HepG2 (cell line): ENCODE results near the gene HK3. TPM values are rescaled to one million over a fixed set of nuclear protein-coding genes. Genes with fewer than 3 reads are reported as not detected.

Experiments used
- ATAC-seq: fragments of 200-7000 bp; cut with Tn5 transposase; 3 replicates; pipeline ENCODE4 v1.9.1; 2020; ENCODE audit warnings: mild to moderate bottlenecking, moderate library complexity
- BruUV-seq: library from RNA; stranded (reverse); fragments of 400-500 nt; replicated peaks from 2 replicates; lab custom pipeline; 2021; lab: Mats Ljungman, UMichigan
- CTCF ChIA-PET: fragments of 300-600 bp; formaldehyde crosslinking; extraction: SDS; loops from one replicate; lab custom pipeline; 2021; ENCODE audit warnings: low total read pairs, inconsistent platforms, low intra/inter-chr PET ratio; lab: Yijun Ruan, JAX
- POLR2A ChIA-PET: fragments of 350-600 bp; sonication (Branson Sonifier 250); formaldehyde crosslinking; loops from one replicate; lab custom pipeline; 2020; ENCODE audit warnings: antibody characterized with exemption, inconsistent platforms; lab: Yijun Ruan, JAX
- DNase-seq: peaks from one replicate; pipeline ENCODE4 v3.0.0-alpha.2; 2015; ENCODE audit warnings: low spot score
- FAIRE-seq: peaks from 3 replicates; lab custom pipeline; 2011; peaks lifted over from hg19 to GRCh38; lab: Jason Lieb, UNC
- H2AFZ ChIP-seq: one replicate; pipeline ENCODE4 v1.6.1; 2011; ENCODE audit warnings: low read length, inconsistent platforms
- H3K27ac ChIP-seq: fragments of 300-600 bp; 3 replicates; pipeline ENCODE4 v1.8.0; 2011; ENCODE audit warnings: mixed run types, mild to moderate bottlenecking, mixed read lengths, low read length, inconsistent platforms; ENCODE audit not compliant: insufficient read depth; ENCODE audit errors: extremely low read length
- H3K27me3 ChIP-seq, 2 experiments: fragments of 200-600 bp in 1 of 2; 2 replicates in 1 of 2; 3 replicates in 1 of 2; pipeline versions ENCODE4 v1.6.0 to v1.8.0; 2011; ENCODE audit warnings: low read length in 2 of 2, mild to moderate bottlenecking in 2 of 2, moderate library complexity in 2 of 2, inconsistent platforms in 1 of 2; ENCODE audit not compliant: insufficient read depth in 2 of 2, control insufficient read depth in 1 of 2
- H3K36me3 ChIP-seq, 2 experiments: fragments of 200-600 bp in 1 of 2; replicated peaks in 1 of 2; 2 replicates in 1 of 2; 3 replicates in 1 of 2; pipeline versions ENCODE4 v1.5.1 to v1.8.0; 2011; ENCODE audit warnings: low read length in 2 of 2, inconsistent platforms in 1 of 2; ENCODE audit not compliant: insufficient read depth in 2 of 2, control insufficient read depth in 1 of 2
- H3K4me1 ChIP-seq: 2 replicates; pipeline ENCODE4 v1.5.1; 2012; ENCODE audit warnings: low read length, inconsistent platforms; ENCODE audit not compliant: insufficient read depth
- H3K4me2 ChIP-seq: 2 replicates; pipeline ENCODE4 v1.6.0; 2011; ENCODE audit warnings: low read depth, low read length, inconsistent platforms
- H3K4me3 ChIP-seq, 3 experiments: fragments of 200-600 bp in 1 of 3; sonication (generic), shearing (Covaris generic) in 1 of 3; replicated peaks in 1 of 3; 2 replicates each; pipeline ENCODE4 v1.5.1; 2011 to 2016; ENCODE audit warnings: low read length in 3 of 3, inconsistent platforms in 2 of 3, low read depth in 2 of 3, mild to moderate bottlenecking in 2 of 3, control low read depth in 1 of 3, mixed read lengths in 1 of 3; ENCODE audit not compliant: insufficient read depth in 1 of 3
- H3K79me2 ChIP-seq: one replicate; pipeline ENCODE4 v1.6.1; 2011; ENCODE audit warnings: low read length, inconsistent platforms; ENCODE audit not compliant: insufficient read depth
- H3K9ac ChIP-seq: 2 replicates; pipeline ENCODE4 v1.6.0; 2011; ENCODE audit warnings: mild to moderate bottlenecking, low read depth, low read length, inconsistent platforms; ENCODE audit not compliant: insufficient read depth
- H3K9me3 ChIP-seq: 2 replicates; pipeline ENCODE4 v1.5.1; 2012; ENCODE audit warnings: mild to moderate bottlenecking, low read length
- H4K20me1 ChIP-seq: 2 replicates; pipeline ENCODE4 v1.6.0; 2011; ENCODE audit warnings: inconsistent platforms, mild to moderate bottlenecking, low read length, moderate library complexity; ENCODE audit not compliant: insufficient read depth
- BRCA1 ChIP-seq: sonication (generic); formaldehyde crosslinking; IDR thresholded peaks from 2 replicates; pipeline ENCODE4 v1.4.0; 2020; ENCODE audit warnings: missing genetic modification reagents
- POLR2G ChIP-seq: fragments of 200-400 bp; formaldehyde crosslinking; IDR thresholded peaks from 2 replicates; pipeline ENCODE4 v1.6.1; 2018; ENCODE audit warnings: mild to moderate bottlenecking, low read depth, low read length, moderate library complexity
- SKI ChIP-seq: fragments of 450-650 bp; IDR thresholded peaks from one replicate; pipeline ENCODE4 v1.6.1; 2018; ENCODE audit warnings: mild to moderate bottlenecking; ENCODE audit not compliant: partially characterized antibody
- YEATS2 ChIP-seq: sonication (generic); formaldehyde crosslinking; IDR thresholded peaks from 2 replicates; pipeline ENCODE4 v1.4.0; 2020; ENCODE audit warnings: missing genetic modification reagents, borderline replicate concordance
- ZNF589 ChIP-seq: sonication (generic); formaldehyde crosslinking; conservative IDR thresholded peaks from 2 replicates; pipeline ENCODE4 v1.8.0; 2022; ENCODE audit warnings: mild to moderate bottlenecking, moderate library complexity, missing genetic modification reagents
- ZNF709 ChIP-seq: sonication (generic); formaldehyde crosslinking; IDR thresholded peaks from 2 replicates; pipeline ENCODE4 v1.5.0; 2020; ENCODE audit warnings: mild to moderate bottlenecking, missing genetic modification reagents
- WGBS: methylation state at CpG from one replicate; pipeline ENCODE4 v1.1.6; 2017; ENCODE audit warnings: low lambda C conversion rate; 5-methylcytosine and 5-hydroxymethylcytosine counted together
- in situ Hi-C: cut with HindIII; loops from 2 replicates; pipeline ENCODE4 v1.10.0; 2017; ENCODE audit warnings: low pct_unique_long_range_greater_than_20kb; ENCODE audit not compliant: extremely low pct_ligation_motif_present
- intact Hi-C: fragments of 100-400 bp; cut with micrococcal nuclease; formaldehyde crosslinking; loops from one replicate; pipeline ENCODE4 v1.10.0; 2022; ENCODE audit not compliant: unreplicated experiment
- polyA plus RNA-seq, 8 experiments: library from polyadenylated mRNA; depleted of rRNA in 3 of 8; stranded (reverse) in 7 of 8; unstranded in 1 of 8; fragments of >200 nt; fragmentation: Illumina TruSeq in 4 of 8; extraction: Trizol in 4 of 8; gene quantifications; 2 replicates each; pipeline versions ENCODE4 v1.2.1 to v1.2.3, GENCODE V29; 2011 to 2016; ENCODE audit warnings: low read depth in 4 of 8, missing spikeins in 1 of 8, mixed read lengths in 1 of 8; ENCODE audit not compliant: insufficient read depth in 1 of 8
- total RNA-seq, 5 experiments: library from RNA; depleted of rRNA; stranded (reverse); fragments of >200 nt; fragmentation: Illumina TruSeq; extraction: Trizol; gene quantifications; 2 replicates each; pipeline ENCODE4 v1.2.3, GENCODE V29; 2016; ENCODE audit warnings: low read depth in 1 of 5
- TF ChIP-seq, protein P1 (sequence below): sonication (generic); formaldehyde crosslinking; IDR thresholded peaks from 2 replicates; pipeline ENCODE4 v1.4.0; 2020; ENCODE audit warnings: missing genetic modification reagents, borderline replicate concordance
- TF ChIP-seq, protein P2 (sequence below): sonication (generic); formaldehyde crosslinking; IDR thresholded peaks from 2 replicates; pipeline ENCODE4 v1.5.0; 2020; ENCODE audit warnings: mild to moderate bottlenecking, low read depth, missing genetic modification reagents, borderline replicate concordance
- TF ChIP-seq, protein P3 (sequence below): sonication (generic); formaldehyde crosslinking; IDR thresholded peaks from 2 replicates; pipeline ENCODE4 v1.5.0; 2020; ENCODE audit warnings: missing genetic modification reagents, mild to moderate bottlenecking, borderline replicate concordance
- TF ChIP-seq, protein P4 (sequence below): sonication (generic); formaldehyde crosslinking; IDR thresholded peaks from 2 replicates; pipeline ENCODE4 v1.5.0; 2020; ENCODE audit warnings: missing genetic modification reagents

Gene HK3
- total and polyA plus RNA-seq, 2 of the 13 experiments (the other 11 are each of a cell fraction or from before 2014, with no cell fraction given) = not detected

DNA sequence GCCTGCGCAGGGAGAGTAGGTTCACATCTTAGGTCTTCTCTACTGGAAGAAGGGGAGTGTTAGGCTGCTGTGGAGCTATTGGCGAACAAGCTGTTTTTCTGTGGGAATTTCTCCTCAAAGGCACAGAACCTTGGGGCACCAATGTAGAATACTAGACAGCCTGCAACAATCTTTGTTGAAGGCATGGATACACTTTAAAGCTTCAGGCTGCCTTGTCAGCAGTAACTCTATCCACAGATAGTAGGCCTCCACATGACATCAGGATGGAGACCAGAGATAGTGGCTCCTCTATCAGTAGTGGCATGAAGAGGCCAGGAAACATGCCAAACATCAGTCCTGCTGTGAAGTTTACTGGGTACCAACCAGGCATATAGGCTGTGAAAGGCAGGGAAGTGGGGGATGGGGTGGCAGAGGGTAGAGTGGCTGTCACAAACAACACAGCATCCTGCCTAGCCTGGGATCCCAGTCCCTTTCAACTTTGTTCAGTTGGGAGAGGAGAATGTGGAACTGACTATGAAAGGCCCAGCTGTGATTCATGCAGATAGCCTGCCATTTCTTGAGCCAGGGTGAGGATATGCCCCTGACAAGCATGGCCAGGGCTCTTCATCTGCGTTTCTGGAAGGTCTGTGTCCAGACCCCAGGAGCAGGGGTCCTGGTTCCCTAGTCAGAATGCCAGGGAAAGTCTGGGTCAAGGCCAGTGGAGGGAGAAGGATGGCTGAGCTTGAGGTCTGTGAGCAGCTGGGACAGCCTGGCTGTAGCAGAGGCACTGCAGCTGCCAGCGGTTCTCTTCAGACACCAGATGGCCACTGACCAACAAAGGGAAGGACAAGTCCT lies 1.0 kb upstream of the HK3 start:
- H3K27ac ChIP-seq = no peak overlapping the region
- ChIA-PET POLR2A (no interaction called here), CTCF (no interaction called here)
- H3K9me3 ChIP-seq = no peaks in the 10 kb centered on the region
- peaks cover 0 to 2% of the 10 kb centered on the region in 2 experiments; a peak in 1 of 5 replicates for H3K27me3 ChIP-seq
- no peak overlapping the region for H3K4me2 ChIP-seq
- H3K36me3 ChIP-seq = peaks cover 5 to 13% of the 10 kb centered on the region in 2 experiments; a peak in 4 of 5 replicates
- BruUV-seq = no TSS peak
- no peaks in the 10 kb centered on the region for H4K20me1 ChIP-seq
- no peak for FAIRE-seq
- 90% methylated on average over 3 of the region's 4 CpGs for WGBS
- no peak overlapping the region for H3K9ac ChIP-seq
- peak; percentile 29; the same call in 1 of the 2 replicates for TF ChIP-seq POLR2G
- no peak for TF ChIP-seq SKI
- H2AFZ ChIP-seq = no peak overlapping the region
- in situ Hi-C loops = no loop called here
- ATAC-seq = no peak; the same call in 2 of the 3 replicates
- intact Hi-C loops = no loop called here
- H3K4me1 ChIP-seq = peaks cover 19% of the 10 kb centered on the region
- no peak overlapping the region for H3K4me3 ChIP-seq
- H3K79me2 ChIP-seq = no peaks in the 10 kb centered on the region
- no peak for DNase-seq

DNA sequence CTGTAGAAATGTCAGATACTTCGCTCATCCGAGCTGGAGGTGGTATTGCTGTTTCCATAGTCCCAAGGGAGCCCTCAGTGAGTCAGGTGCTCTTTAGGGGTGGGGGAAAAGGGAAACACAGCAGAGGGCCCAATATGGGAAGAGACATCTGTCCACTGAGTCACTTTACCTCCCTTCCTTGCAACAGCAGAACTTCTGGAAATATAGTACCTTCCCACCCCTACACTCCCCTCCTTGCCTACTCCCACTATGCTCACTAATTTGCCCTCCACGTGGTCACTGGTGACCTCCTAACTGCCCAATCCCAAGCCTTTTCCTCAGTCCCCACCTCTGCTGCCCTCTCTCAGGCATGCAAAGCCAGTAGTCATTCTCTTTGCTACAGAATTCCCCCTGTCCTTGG lies 1.9 kb downstream of the HK3 start:
- intact Hi-C loops (no loop called here), in situ Hi-C loops (no loop called here)
- H3K27ac ChIP-seq = no peak overlapping the region
- WGBS = 38% methylated on average over 3 of the region's 3 CpGs
- no peak overlapping the region for H3K4me3 ChIP-seq
- no peaks in the 10 kb centered on the region for H3K9me3 ChIP-seq
- BruUV-seq = no TSS peak
- FAIRE-seq = no peak
- H2AFZ ChIP-seq = no peak overlapping the region
- no peaks in the 10 kb centered on the region for H4K20me1 ChIP-seq
- ATAC-seq = no peak
- no peak for DNase-seq
- no peaks in the 10 kb centered on the region for H3K4me1 ChIP-seq
- H3K79me2 ChIP-seq = no peaks in the 10 kb centered on the region
- peaks cover 2 to 4% of the 10 kb centered on the region in 2 experiments; a peak in 2 of 5 replicates for H3K27me3 ChIP-seq
- H3K4me2 ChIP-seq = no peak overlapping the region
- CTCF ChIA-PET = no interaction called here
- no peak overlapping the region for H3K9ac ChIP-seq
- H3K36me3 ChIP-seq = no peaks in the 10 kb centered on the region
- POLR2A ChIA-PET = no interaction called here
- TF ChIP-seq, protein P1, sequence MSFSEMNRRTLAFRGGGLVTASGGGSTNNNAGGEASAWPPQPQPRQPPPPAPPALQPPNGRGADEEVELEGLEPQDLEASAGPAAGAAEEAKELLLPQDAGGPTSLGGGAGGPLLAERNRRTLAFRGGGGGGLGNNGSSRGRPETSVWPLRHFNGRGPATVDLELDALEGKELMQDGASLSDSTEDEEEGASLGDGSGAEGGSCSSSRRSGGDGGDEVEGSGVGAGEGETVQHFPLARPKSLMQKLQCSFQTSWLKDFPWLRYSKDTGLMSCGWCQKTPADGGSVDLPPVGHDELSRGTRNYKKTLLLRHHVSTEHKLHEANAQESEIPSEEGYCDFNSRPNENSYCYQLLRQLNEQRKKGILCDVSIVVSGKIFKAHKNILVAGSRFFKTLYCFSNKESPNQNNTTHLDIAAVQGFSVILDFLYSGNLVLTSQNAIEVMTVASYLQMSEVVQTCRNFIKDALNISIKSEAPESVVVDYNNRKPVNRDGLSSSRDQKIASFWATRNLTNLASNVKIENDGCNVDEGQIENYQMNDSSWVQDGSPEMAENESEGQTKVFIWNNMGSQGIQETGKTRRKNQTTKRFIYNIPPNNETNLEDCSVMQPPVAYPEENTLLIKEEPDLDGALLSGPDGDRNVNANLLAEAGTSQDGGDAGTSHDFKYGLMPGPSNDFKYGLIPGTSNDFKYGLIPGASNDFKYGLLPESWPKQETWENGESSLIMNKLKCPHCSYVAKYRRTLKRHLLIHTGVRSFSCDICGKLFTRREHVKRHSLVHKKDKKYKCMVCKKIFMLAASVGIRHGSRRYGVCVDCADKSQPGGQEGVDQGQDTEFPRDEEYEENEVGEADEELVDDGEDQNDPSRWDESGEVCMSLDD (CRISPR knock-in tag) = no peak
- TF ChIP-seq, protein P2, sequence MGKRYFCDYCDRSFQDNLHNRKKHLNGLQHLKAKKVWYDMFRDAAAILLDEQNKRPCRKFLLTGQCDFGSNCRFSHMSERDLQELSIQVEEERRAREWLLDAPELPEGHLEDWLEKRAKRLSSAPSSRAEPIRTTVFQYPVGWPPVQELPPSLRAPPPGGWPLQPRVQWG (CRISPR knock-in tag) = no peak
- TF ChIP-seq YEATS2 (CRISPR knock-in tag) (no peak), ZNF589 (no peak), BRCA1 (no peak), ZNF709 (no peak)
- TF ChIP-seq, protein P3, sequence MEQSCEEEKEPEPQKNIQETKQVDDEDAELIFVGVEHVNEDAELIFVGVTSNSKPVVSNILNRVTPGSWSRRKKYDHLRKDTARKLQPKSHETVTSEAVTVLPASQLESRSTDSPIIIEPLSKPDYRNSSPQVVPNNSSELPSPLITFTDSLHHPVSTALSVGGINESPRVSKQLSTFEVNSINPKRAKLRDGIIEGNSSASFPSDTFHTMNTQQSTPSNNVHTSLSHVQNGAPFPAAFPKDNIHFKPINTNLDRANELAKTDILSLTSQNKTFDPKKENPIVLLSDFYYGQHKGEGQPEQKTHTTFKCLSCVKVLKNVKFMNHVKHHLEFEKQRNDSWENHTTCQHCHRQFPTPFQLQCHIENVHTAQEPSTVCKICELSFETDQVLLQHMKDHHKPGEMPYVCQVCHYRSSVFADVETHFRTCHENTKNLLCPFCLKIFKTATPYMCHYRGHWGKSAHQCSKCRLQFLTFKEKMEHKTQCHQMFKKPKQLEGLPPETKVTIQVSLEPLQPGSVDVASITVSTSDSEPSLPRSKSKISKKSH = no peak
- TF ChIP-seq, protein P4, sequence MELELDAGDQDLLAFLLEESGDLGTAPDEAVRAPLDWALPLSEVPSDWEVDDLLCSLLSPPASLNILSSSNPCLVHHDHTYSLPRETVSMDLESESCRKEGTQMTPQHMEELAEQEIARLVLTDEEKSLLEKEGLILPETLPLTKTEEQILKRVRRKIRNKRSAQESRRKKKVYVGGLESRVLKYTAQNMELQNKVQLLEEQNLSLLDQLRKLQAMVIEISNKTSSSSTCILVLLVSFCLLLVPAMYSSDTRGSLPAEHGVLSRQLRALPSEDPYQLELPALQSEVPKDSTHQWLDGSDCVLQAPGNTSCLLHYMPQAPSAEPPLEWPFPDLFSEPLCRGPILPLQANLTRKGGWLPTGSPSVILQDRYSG (CRISPR knock-in tag) = no peak
